GM12875 (cell line): ENCODE data around the gene ERBB3.
A peak's percentile ranks its signal among the peaks of the same experiment; 100 is the strongest.
"Not testable (repeated sequence)": the region's sequence is repeated elsewhere in the genome, so short reads cannot be mapped to it uniquely, and the experiment has no call there.

Experiments
- H3K4me3 ChIP-seq: one replicate; pipeline ENCODE4 v1.5.1; 2011; ENCODE audit warnings: low read depth, low read length, control low read depth
- TF ChIP-seq, protein P1 (sequence below): IDR thresholded peaks from 2 replicates; pipeline ENCODE4 v1.5.1; 2011; ENCODE audit warnings: low read depth, mild to moderate bottlenecking, control low read depth, inconsistent platforms, low read length, moderate library complexity, borderline replicate concordance; ENCODE audit not compliant: insufficient read depth

ERBB3 gene

GRCh38 chr12:56040963-56041551 is 38.9 kb upstream of the ERBB3 start:
- TF ChIP-seq, protein P1, sequence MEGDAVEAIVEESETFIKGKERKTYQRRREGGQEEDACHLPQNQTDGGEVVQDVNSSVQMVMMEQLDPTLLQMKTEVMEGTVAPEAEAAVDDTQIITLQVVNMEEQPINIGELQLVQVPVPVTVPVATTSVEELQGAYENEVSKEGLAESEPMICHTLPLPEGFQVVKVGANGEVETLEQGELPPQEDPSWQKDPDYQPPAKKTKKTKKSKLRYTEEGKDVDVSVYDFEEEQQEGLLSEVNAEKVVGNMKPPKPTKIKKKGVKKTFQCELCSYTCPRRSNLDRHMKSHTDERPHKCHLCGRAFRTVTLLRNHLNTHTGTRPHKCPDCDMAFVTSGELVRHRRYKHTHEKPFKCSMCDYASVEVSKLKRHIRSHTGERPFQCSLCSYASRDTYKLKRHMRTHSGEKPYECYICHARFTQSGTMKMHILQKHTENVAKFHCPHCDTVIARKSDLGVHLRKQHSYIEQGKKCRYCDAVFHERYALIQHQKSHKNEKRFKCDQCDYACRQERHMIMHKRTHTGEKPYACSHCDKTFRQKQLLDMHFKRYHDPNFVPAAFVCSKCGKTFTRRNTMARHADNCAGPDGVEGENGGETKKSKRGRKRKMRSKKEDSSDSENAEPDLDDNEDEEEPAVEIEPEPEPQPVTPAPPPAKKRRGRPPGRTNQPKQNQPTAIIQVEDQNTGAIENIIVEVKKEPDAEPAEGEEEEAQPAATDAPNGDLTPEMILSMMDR, result no peak
- H3K4me3 ChIP-seq, result peak overlapping the region; percentile 42

- TF ChIP-seq, protein P1, result peak; percentile 54; the same call in 1 of the 2 replicates
- H3K4me3 ChIP-seq, result peak within 1 kb of the TSS; percentile 81
Measured at GRCh38 chr12:56041552-56042429, 38.2 kb upstream of the ERBB3 start, which contains the start of gene RPS26. Gene RPS26 (plus strand): TSS chr12:56041918. CDS start chr12:56042167, 249 bp downstream.

DNA sequence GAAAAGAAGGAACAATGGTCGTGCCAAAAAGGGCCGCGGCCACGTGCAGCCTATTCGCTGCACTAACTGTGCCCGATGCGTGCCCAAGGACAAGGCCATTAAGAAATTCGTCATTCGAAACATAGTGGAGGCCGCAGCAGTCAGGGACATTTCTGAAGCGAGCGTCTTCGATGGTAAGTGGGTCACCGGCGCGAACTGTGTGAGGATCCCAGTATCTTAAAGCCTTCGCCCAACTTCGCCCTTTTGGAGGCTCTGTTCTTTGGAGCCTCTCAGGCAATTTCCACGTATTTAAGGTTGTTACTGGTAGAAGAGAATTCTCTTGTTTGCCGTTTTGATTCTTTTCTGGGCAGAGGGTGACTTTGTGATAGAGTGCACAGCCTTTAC is 37.5 kb upstream of the ERBB3 start:
- H3K4me3 ChIP-seq, result peak overlapping the region; percentile 81

- TF ChIP-seq, protein P1, result no peak
- H3K4me3 ChIP-seq, result peak overlapping the region; percentile 81
Measured at GRCh38 chr12:56042843-56043242, 37.1 kb upstream of the ERBB3 start.

DNA sequence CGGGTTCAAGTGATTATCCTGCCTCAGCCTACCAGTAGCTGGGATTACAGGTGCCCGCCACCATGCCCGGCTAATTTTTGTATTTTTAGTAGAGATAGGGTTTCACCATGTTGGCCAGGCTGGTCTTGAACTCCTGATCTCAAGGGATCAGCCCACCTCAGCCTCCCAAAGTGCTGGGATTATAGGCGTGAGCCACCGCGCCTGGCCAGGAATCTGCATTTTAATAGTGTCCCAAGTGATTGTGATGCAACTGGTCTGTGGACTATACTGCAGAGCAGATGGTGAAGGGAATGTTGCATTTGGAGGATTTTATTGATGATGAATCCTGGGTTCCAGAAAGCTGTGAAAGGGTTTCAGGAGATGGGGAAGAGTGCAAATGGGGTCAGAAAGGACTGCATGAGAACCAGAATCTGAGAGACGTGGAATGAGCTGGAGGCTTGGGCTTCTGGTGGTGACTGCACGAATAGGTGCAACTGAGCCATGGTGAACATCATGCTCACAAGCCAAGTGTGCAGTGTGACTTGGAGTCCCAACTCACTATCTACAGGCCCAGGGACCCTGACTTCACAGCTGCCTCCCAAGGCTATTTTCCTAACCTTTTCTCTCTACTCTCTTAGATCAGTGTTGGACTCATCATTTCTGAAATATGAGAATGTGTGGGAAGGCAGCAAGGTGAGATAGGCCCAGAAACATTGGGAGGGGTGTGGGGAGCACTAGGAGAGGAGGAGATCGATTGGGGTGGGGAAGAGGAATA is 33.8 kb upstream of the ERBB3 start:
- TF ChIP-seq, protein P1, result no peak
- H3K4me3 ChIP-seq, result no peak overlapping the region

GRCh38 chr12:56053407-56053893 is 26.5 kb upstream of the ERBB3 start:
- no peak overlapping the region for H3K4me3 ChIP-seq
- TF ChIP-seq, protein P1, result no peak

DNA sequence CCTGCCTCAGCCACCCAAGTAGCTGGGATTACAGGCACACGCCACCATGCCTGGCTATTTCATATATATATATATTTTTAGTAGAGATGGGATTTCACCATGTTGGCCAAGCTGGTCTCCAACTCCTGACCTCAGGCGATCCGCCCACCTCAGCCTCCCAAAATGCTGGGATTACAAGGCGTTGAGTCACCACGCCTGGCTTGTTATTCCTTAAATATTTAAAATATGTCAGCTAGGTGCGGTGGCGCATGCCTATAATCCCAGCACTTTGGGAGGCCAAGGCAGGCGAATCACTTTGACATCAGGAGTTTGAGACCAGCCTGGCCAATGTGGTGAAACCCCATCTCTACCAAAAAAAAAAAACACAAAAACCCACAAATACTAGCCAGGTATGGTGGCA is 20.0 kb upstream of the ERBB3 start:
- not testable (repeated sequence) for H3K4me3 ChIP-seq
